HepG2 (cell line): Measurements from ENCODE around the gene AADACL4.

ENCODE experiments used
- CREB1 ChIP-seq, 2 experiments: fragments of 450-650 bp in 1 of 2; IDR thresholded peaks; 2 replicates each; pipeline ENCODE4 v1.6.1; 2016 to 2017; ENCODE audit warnings: control low read depth in 1 of 2, mild to moderate bottlenecking in 1 of 2, missing compliant biosample characterization in 1 of 2, missing genetic modification characterization in 1 of 2
- CREM ChIP-seq, 2 experiments: sonication (generic) in 1 of 2; formaldehyde crosslinking in 1 of 2; IDR thresholded peaks; 2 replicates each; pipeline versions ENCODE4 v1.4.0 to v1.6.1; 2016 to 2020; ENCODE audit warnings: antibody characterized with exemption in 1 of 2, mild to moderate bottlenecking in 1 of 2, missing genetic modification reagents in 1 of 2
- CTCF ChIP-seq: sonication (generic); formaldehyde crosslinking; IDR thresholded peaks from 2 replicates; pipeline ENCODE4 v1.5.0; 2020; ENCODE audit warnings: mild to moderate bottlenecking, missing genetic modification reagents, moderate library complexity
- EP300 ChIP-seq, 3 experiments: sonication (generic) in 1 of 3; formaldehyde crosslinking in 1 of 3; IDR thresholded peaks; 2 replicates each; pipeline versions ENCODE4 v1.5.1 to v1.6.1; 2011 to 2020; ENCODE audit warnings: low read depth in 2 of 3, low read length in 2 of 3, borderline replicate concordance in 1 of 3, improper control_type of control experiment in 1 of 3, mild to moderate bottlenecking in 1 of 3, missing genetic modification reagents in 1 of 3, moderate library complexity in 1 of 3
- MAZ ChIP-seq, 2 experiments: sonication (generic) in 1 of 2; formaldehyde crosslinking in 1 of 2; IDR thresholded peaks; 2 replicates each; pipeline versions ENCODE4 v1.5.0 to v1.6.1; 2012 to 2020; ENCODE audit warnings: low read depth in 2 of 2, mild to moderate bottlenecking in 2 of 2, borderline replicate concordance in 1 of 2, improper control_type of control experiment in 1 of 2, low read length in 1 of 2, missing genetic modification reagents in 1 of 2, moderate library complexity in 1 of 2
- RXRA ChIP-seq: sonication (generic); formaldehyde crosslinking; IDR thresholded peaks from 2 replicates; pipeline ENCODE4 v1.5.1; 2020; ENCODE audit warnings: missing genetic modification reagents
- STAT6 ChIP-seq: sonication (generic); formaldehyde crosslinking; IDR thresholded peaks from 2 replicates; pipeline ENCODE4 v1.4.0; 2020; ENCODE audit warnings: missing genetic modification reagents, mild to moderate bottlenecking, borderline replicate concordance
- ZNF143 ChIP-seq: sonication (generic); formaldehyde crosslinking; IDR thresholded peaks from 2 replicates; pipeline ENCODE4 v1.4.0; 2020; ENCODE audit warnings: missing genetic modification reagents
- ZNF180 ChIP-seq: sonication (generic); formaldehyde crosslinking; IDR thresholded peaks from 2 replicates; pipeline ENCODE4 v1.4.0; 2020; ENCODE audit warnings: low read depth, missing genetic modification reagents, borderline replicate concordance
- ZNF24 ChIP-seq: fragments of 450-650 bp; IDR thresholded peaks from 2 replicates; pipeline ENCODE4 v1.6.1; 2017; ENCODE audit warnings: antibody characterized with exemption, mild to moderate bottlenecking
- ZNF343 ChIP-seq: sonication (generic); formaldehyde crosslinking; IDR thresholded peaks from 2 replicates; pipeline ENCODE4 v1.4.0; 2020; ENCODE audit warnings: mild to moderate bottlenecking, missing genetic modification reagents
- ZNF761 ChIP-seq: sonication (generic); formaldehyde crosslinking; conservative IDR thresholded peaks from 2 replicates; pipeline ENCODE4 v1.4.0; 2020; ENCODE audit warnings: mild to moderate bottlenecking, missing genetic modification reagents
- ZNF768 ChIP-seq: sonication (generic); formaldehyde crosslinking; IDR thresholded peaks from 2 replicates; pipeline ENCODE4 v1.4.0; 2020; ENCODE audit warnings: missing genetic modification reagents
- ZSCAN20 ChIP-seq: sonication (generic); formaldehyde crosslinking; IDR thresholded peaks from 2 replicates; pipeline ENCODE4 v1.4.0; 2020; ENCODE audit warnings: missing genetic modification reagents, mild to moderate bottlenecking, borderline replicate concordance

- no peak for TF ChIP-seq CREB1 (IDR thresholded peaks at IDR 0.05)
- TF ChIP-seq CREB1 (CRISPR knock-in tag; IDR thresholded peaks at IDR 0.05), result no peak
- no peak for TF ChIP-seq STAT6 (CRISPR knock-in tag)
- no peak for TF ChIP-seq CTCF (CRISPR knock-in tag)
- TF ChIP-seq RXRA (CRISPR knock-in tag), result no peak
- no peak for TF ChIP-seq ZNF761 (CRISPR knock-in tag)
- TF ChIP-seq EP300 (IDR thresholded peaks at IDR 0.05; ENCODE audit: low read depth in 2 of 2, low read length in 2 of 2), result no peak
- TF ChIP-seq EP300 (CRISPR knock-in tag; IDR thresholded peaks at IDR 0.05; ENCODE audit: borderline replicate concordance), result no peak
- no peak for TF ChIP-seq CREM (IDR thresholded peaks at IDR 0.05)
- TF ChIP-seq CREM (CRISPR knock-in tag; IDR thresholded peaks at IDR 0.05), result no peak
- no peak for TF ChIP-seq ZNF768 (CRISPR knock-in tag)
- TF ChIP-seq MAZ (IDR thresholded peaks at IDR 0.05; ENCODE audit: borderline replicate concordance, low read depth, low read length), result no peak
- no peak for TF ChIP-seq MAZ (CRISPR knock-in tag; IDR thresholded peaks at IDR 0.05; ENCODE audit: low read depth)
- no peak for TF ChIP-seq ZNF180
- no peak for TF ChIP-seq ZSCAN20 (CRISPR knock-in tag)
- TF ChIP-seq ZNF24, result no peak
- no peak for TF ChIP-seq ZNF343
- no peak for TF ChIP-seq ZNF143 (CRISPR knock-in tag)
Measured at GRCh38 chr1:12597792-12598191, 46.1 kb upstream of the AADACL4 start.
